HepG2 (cell line): ENCODE data around the gene GAPDH. TPM values are rescaled to one million over a fixed set of nuclear protein-coding genes. Genes with fewer than 3 reads are reported as not detected.

Experiments
- ARNTL ChIP-seq: sonication (generic); formaldehyde crosslinking; IDR thresholded peaks from 2 replicates; pipeline ENCODE4 v1.4.0; 2020; ENCODE audit warnings: mild to moderate bottlenecking, missing genetic modification reagents
- ATF6 ChIP-seq: sonication (generic); formaldehyde crosslinking; conservative IDR thresholded peaks from 2 replicates; pipeline ENCODE4 v1.4.0; 2020; ENCODE audit warnings: missing genetic modification reagents
- FOXA1 ChIP-seq, 2 experiments: fragments of 450-650 bp in 1 of 2; sonication (generic) in 1 of 2; formaldehyde crosslinking in 1 of 2; IDR thresholded peaks; 2 replicates each; pipeline versions ENCODE4 v1.4.0 to v1.6.1; 2016 to 2020; ENCODE audit warnings: missing genetic modification reagents in 1 of 2
- HOXA7 ChIP-seq: sonication (generic); formaldehyde crosslinking; IDR thresholded peaks from 2 replicates; pipeline ENCODE4 v1.8.1; 2022; ENCODE audit warnings: mild to moderate bottlenecking, missing genetic modification reagents, moderate library complexity
- NCOA1 ChIP-seq: sonication (generic); formaldehyde crosslinking; IDR thresholded peaks from 2 replicates; pipeline ENCODE4 v1.9.0; 2021; ENCODE audit warnings: missing genetic modification reagents
- SNAPC2 ChIP-seq: sonication (generic); formaldehyde crosslinking; IDR thresholded peaks from 2 replicates; pipeline ENCODE4 v1.8.1; 2022; ENCODE audit warnings: mild to moderate bottlenecking, missing genetic modification reagents
- TAF1 ChIP-seq: sonication (generic); formaldehyde crosslinking; IDR thresholded peaks from 2 replicates; pipeline ENCODE4 v1.4.0; 2020; ENCODE audit warnings: missing genetic modification reagents
- TMF1 ChIP-seq: sonication (generic); formaldehyde crosslinking; IDR thresholded peaks from 2 replicates; pipeline ENCODE4 v1.8.1; 2022; ENCODE audit warnings: low read depth, missing genetic modification reagents
- TOE1 ChIP-seq: sonication (generic); formaldehyde crosslinking; IDR thresholded peaks from 2 replicates; pipeline ENCODE4 v1.4.0; 2020; ENCODE audit warnings: mild to moderate bottlenecking, missing genetic modification reagents
- TOPORS ChIP-seq: sonication (generic); formaldehyde crosslinking; IDR thresholded peaks from 2 replicates; pipeline ENCODE4 v1.8.0; 2023; ENCODE audit warnings: mild to moderate bottlenecking, missing genetic modification reagents
- U2AF2 ChIP-seq: fragments of 200-400 bp; formaldehyde crosslinking; IDR thresholded peaks from 2 replicates; pipeline ENCODE4 v1.6.1; 2017; ENCODE audit warnings: low read depth, mild to moderate bottlenecking, low read length
- ZNF142 ChIP-seq: sonication (generic); formaldehyde crosslinking; IDR thresholded peaks from 2 replicates; pipeline ENCODE4 v1.4.0; 2020; ENCODE audit warnings: missing genetic modification reagents
- ZNF329 ChIP-seq: sonication (generic); formaldehyde crosslinking; IDR thresholded peaks from 2 replicates; pipeline ENCODE4 v1.9.0; 2021; ENCODE audit warnings: low read depth, mild to moderate bottlenecking, missing genetic modification reagents
- ZNF563 ChIP-seq: sonication (generic); formaldehyde crosslinking; IDR thresholded peaks from 2 replicates; pipeline ENCODE4 v1.8.0; 2022; ENCODE audit warnings: mild to moderate bottlenecking, moderate library complexity, missing genetic modification reagents
- ZNF597 ChIP-seq: sonication (generic); formaldehyde crosslinking; IDR thresholded peaks from 2 replicates; pipeline ENCODE4 v1.5.0; 2020; ENCODE audit warnings: missing genetic modification reagents
- ZNF660 ChIP-seq: sonication (generic); formaldehyde crosslinking; IDR thresholded peaks from 2 replicates; pipeline ENCODE4 v1.5.1; 2020; ENCODE audit warnings: mild to moderate bottlenecking, low read depth, missing genetic modification reagents, borderline replicate concordance
- ZNF709 ChIP-seq: sonication (generic); formaldehyde crosslinking; IDR thresholded peaks from 2 replicates; pipeline ENCODE4 v1.5.0; 2020; ENCODE audit warnings: mild to moderate bottlenecking, missing genetic modification reagents
- ZNF713 ChIP-seq: sonication (generic); formaldehyde crosslinking; IDR thresholded peaks from 2 replicates; pipeline ENCODE4 v1.4.0; 2020; ENCODE audit warnings: mild to moderate bottlenecking, missing genetic modification reagents
- ZNF720 ChIP-seq: sonication (generic); formaldehyde crosslinking; IDR thresholded peaks from 2 replicates; pipeline ENCODE4 v1.4.0; 2020; ENCODE audit warnings: missing genetic modification reagents
- ZNF784 ChIP-seq: sonication (generic); formaldehyde crosslinking; IDR thresholded peaks from 2 replicates; pipeline ENCODE4 v1.5.1; 2020; ENCODE audit warnings: missing genetic modification reagents, mild to moderate bottlenecking, borderline replicate concordance
- polyA plus RNA-seq, 8 experiments: library from polyadenylated mRNA; depleted of rRNA in 3 of 8; stranded (reverse) in 7 of 8; unstranded in 1 of 8; fragments of >200 nt; fragmentation: Illumina TruSeq in 4 of 8; extraction: Trizol in 4 of 8; gene quantifications; 2 replicates each; pipeline versions ENCODE4 v1.2.1 to v1.2.3, GENCODE V29; 2011 to 2016; ENCODE audit warnings: low read depth in 4 of 8, missing spikeins in 1 of 8, mixed read lengths in 1 of 8; ENCODE audit not compliant: insufficient read depth in 1 of 8
- total RNA-seq, 5 experiments: library from RNA; depleted of rRNA; stranded (reverse); fragments of >200 nt; fragmentation: Illumina TruSeq; extraction: Trizol; gene quantifications; 2 replicates each; pipeline ENCODE4 v1.2.3, GENCODE V29; 2016; ENCODE audit warnings: low read depth in 1 of 5

Gene GAPDH
- total and polyA plus RNA-seq, 2 of the 13 experiments (the other 11 are each of a cell fraction or from before 2014, with no cell fraction given), result 3,038 to 12,722 TPM

DNA sequence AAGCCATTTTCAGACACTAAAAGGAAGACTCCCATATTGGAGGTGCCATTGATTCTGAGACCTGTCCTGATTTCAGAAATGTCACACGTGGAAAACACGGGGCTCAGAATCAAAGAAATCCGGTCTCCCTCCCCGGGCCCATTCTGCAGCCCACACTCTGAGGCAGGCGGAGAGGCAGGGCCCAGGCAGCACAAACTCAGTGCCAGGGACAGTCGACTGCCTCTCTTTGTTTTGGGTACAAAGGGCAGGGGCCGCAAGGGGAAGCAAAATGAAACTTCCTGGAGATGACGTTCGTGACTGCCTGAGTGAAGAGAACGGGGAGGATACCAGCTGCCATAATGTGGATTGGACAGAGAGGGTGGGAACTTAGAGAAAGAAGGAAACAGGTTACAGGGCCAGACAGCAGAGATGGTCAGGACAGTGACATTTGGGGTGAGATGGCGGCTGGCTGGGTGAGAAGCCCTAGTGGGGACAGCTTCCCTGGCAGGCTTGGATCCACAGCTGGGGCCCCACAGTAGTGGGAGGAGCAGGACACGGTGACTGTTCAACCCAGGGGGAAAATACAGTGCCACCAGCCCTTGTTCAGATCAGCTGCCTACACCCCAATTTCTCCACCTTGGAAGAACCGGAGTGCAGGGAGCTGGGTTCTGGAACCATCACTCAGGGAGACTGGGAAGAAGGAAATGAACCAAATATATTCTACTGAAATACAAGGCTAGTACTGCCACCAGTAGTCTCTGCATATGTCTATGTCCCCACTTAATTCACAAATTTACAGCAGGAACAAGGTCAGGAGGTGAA is 8.1 kb downstream of the GAPDH start (continued):
- TF ChIP-seq NCOA1 (CRISPR knock-in tag) (no peak), ZNF597 (CRISPR knock-in tag) (no peak), ZNF660 (no peak), ZNF720 (CRISPR knock-in tag) (no peak), U2AF2 (no peak), ZNF329 (CRISPR knock-in tag) (no peak), ZNF784 (peak; percentile 64; the same call in 1 of the 2 replicates), TMF1 (CRISPR knock-in tag) (no peak), SNAPC2 (CRISPR knock-in tag) (no peak), HOXA7 (CRISPR knock-in tag) (no peak), ARNTL (CRISPR knock-in tag) (0 out of 2 replicates have a peak, but pooled peaks have one; percentile 22), FOXA1 (IDR thresholded peaks at IDR 0.05) (no peak), FOXA1 (CRISPR knock-in tag; IDR thresholded peaks at IDR 0.05) (peak; percentile 52), ATF6 (CRISPR knock-in tag) (no peak), ZNF713 (CRISPR knock-in tag) (no peak), TOE1 (CRISPR knock-in tag) (no peak), ZNF709 (CRISPR knock-in tag) (0 out of 2 replicates have a peak, but pooled peaks have one; percentile 33), ZNF142 (CRISPR knock-in tag) (0 out of 2 replicates have a peak, but pooled peaks have one; percentile 35), ZNF563 (CRISPR knock-in tag) (0 out of 2 replicates have a peak, but pooled peaks have one; percentile 38), TOPORS (CRISPR knock-in tag) (no peak), TAF1 (CRISPR knock-in tag) (peak; percentile 50; the same call in 1 of the 2 replicates)
